Erythroblast (primary cell): Measurements from ENCODE around the gene ALLC.

Source experiments
- GATA1 ChIP-seq: IDR thresholded peaks from 2 replicates; pipeline ENCODE4 v1.6.1; 2011; ENCODE audit warnings: low read depth, mild to moderate bottlenecking, control low read depth, low read length, moderate library complexity
- POLR2A ChIP-seq: IDR thresholded peaks from 2 replicates; pipeline ENCODE4 v1.6.1; 2011; ENCODE audit warnings: mild to moderate bottlenecking, low read length

DNA sequence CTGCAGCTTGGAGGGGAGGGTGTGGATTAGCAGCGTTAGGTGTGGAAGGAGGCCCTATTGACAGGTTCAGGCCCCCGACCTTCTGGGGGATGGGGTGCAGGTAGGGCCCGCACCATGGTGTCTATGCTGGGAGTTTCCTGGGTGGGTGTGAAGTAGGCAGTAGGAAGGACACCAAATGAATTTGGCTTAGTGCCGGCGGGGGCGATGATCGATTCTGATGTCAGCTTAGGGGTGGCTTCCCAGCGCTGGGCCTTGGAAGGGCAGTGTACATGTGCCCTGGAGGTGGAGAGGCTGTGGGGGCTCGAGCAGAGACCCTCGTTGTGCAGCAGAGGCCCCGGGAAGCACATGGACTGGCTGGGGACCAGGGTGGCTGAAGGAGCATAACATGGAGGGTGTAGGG, 67.0 kb downstream of the ALLC start:
- no peak for TF ChIP-seq POLR2A
- no peak for TF ChIP-seq GATA1
